ENCODE results near the gene TMED3.

DNA sequence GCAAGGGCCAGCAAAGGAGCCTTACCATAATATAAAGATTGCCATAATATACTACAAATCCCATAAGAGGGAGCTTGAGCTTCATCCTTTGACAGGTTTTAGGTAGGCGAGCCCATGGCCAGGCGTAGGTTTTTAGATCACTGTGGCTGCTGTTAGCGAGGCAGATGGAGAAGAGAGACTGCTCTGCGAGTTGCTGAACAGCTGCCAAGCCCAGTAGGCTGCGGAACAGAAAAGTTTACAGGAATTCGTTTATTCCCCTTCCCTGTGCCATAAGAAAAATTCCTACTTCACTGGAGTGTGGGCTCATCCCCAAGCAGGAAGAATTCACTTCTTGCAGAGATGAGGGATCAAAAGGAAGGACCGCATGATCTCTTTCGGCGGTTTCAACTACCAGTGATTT is 30.5 kb downstream of the TMED3 start:
- no peak for TF ChIP-seq POLR2A (IDR thresholded peaks at IDR 0.05)
- TF ChIP-seq, protein P1, sequence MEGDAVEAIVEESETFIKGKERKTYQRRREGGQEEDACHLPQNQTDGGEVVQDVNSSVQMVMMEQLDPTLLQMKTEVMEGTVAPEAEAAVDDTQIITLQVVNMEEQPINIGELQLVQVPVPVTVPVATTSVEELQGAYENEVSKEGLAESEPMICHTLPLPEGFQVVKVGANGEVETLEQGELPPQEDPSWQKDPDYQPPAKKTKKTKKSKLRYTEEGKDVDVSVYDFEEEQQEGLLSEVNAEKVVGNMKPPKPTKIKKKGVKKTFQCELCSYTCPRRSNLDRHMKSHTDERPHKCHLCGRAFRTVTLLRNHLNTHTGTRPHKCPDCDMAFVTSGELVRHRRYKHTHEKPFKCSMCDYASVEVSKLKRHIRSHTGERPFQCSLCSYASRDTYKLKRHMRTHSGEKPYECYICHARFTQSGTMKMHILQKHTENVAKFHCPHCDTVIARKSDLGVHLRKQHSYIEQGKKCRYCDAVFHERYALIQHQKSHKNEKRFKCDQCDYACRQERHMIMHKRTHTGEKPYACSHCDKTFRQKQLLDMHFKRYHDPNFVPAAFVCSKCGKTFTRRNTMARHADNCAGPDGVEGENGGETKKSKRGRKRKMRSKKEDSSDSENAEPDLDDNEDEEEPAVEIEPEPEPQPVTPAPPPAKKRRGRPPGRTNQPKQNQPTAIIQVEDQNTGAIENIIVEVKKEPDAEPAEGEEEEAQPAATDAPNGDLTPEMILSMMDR (IDR thresholded peaks at IDR 0.05) = no peak

All from prostate gland (tissue), 2 donors.